IMR-90 (cell line): ENCODE data around the gene TUBA1B. TPM values are rescaled to one million over a fixed set of nuclear protein-coding genes. Genes with fewer than 3 reads are reported as not detected.
"Not testable (repeated sequence)": the region's sequence is repeated elsewhere in the genome, so short reads cannot be mapped to it uniquely, and the experiment has no call there.

Experiments used
- ATAC-seq: fragments of 200-7000 bp; cut with Tn5 transposase; 2 replicates; pipeline ENCODE4 v1.9.1; 2020; ENCODE audit warnings: low read depth, mild to moderate bottlenecking, moderate library complexity
- BruUV-seq: library from RNA; stranded (reverse); fragments of 400-500 nt; replicated peaks from 2 replicates; lab custom pipeline; 2021; lab: Mats Ljungman, UMichigan
- CTCF ChIA-PET: fragments of 300-600 bp; formaldehyde crosslinking; extraction: SDS; loops from one replicate; lab custom pipeline; 2021; ENCODE audit warnings: antibody characterized with exemption; lab: Yijun Ruan, JAX
- POLR2A ChIA-PET: fragments of 300-600 bp; sonication (Branson Sonifier 250); formaldehyde crosslinking; loops from one replicate; lab custom pipeline; 2022; ENCODE audit warnings: antibody characterized with exemption; ENCODE audit not compliant: unreplicated experiment; lab: Charles Lee
- DNase-seq: peaks from one replicate; pipeline ENCODE4 v3.0.0; 2013
- H2AFZ ChIP-seq: replicated peaks from 2 replicates; pipeline ENCODE3; 2013; ENCODE audit warnings: low read length, mild to moderate bottlenecking; ENCODE audit not compliant: poor library complexity
- H2AK5ac ChIP-seq: 2 replicates; pipeline ENCODE4 v1.6.1; 2013; ENCODE audit warnings: low read depth, low read length, inconsistent platforms
- H2AK9ac ChIP-seq: replicated peaks from 2 replicates; pipeline ENCODE3; 2013; ENCODE audit warnings: mild to moderate bottlenecking, low read depth, low read length, moderate library complexity; ENCODE audit not compliant: poor library complexity
- H2BK120ac ChIP-seq: 2 replicates; pipeline ENCODE4 v1.6.1; 2013; ENCODE audit warnings: low read depth, low read length, inconsistent platforms
- H2BK15ac ChIP-seq: 3 replicates; pipeline ENCODE4 v1.6.1; 2013; ENCODE audit warnings: low read depth, low read length, inconsistent platforms
- H2BK20ac ChIP-seq: 2 replicates; pipeline ENCODE4 v1.6.1; 2013; ENCODE audit warnings: low read depth, mild to moderate bottlenecking, inconsistent platforms, low read length, moderate library complexity
- H2BK5ac ChIP-seq: 2 replicates; pipeline ENCODE4 v1.6.1; 2013; ENCODE audit warnings: mild to moderate bottlenecking, low read depth, low read length, inconsistent platforms; ENCODE audit not compliant: poor library complexity, severe bottlenecking
- H3K14ac ChIP-seq: replicated peaks from 2 replicates; pipeline ENCODE4 v1.6.1; 2013; ENCODE audit warnings: low read depth, low read length, inconsistent platforms
- H3K18ac ChIP-seq: 2 replicates; pipeline ENCODE4 v1.6.1; 2013; ENCODE audit warnings: low read depth, low read length, control low read depth
- H3K23ac ChIP-seq: 2 replicates; pipeline ENCODE4 v1.6.1; 2013; ENCODE audit warnings: low read depth, low read length, inconsistent platforms
- H3K27ac ChIP-seq: 2 replicates; pipeline ENCODE4 v1.5.1; 2013; ENCODE audit warnings: mild to moderate bottlenecking, control low read depth, low read length; ENCODE audit not compliant: insufficient read depth
- H3K27me3 ChIP-seq: 2 replicates; pipeline ENCODE4 v1.6.1; 2013; ENCODE audit warnings: low read length; ENCODE audit not compliant: control insufficient read depth, insufficient read depth
- H3K36me3 ChIP-seq: 2 replicates; pipeline ENCODE4 v1.6.1; 2013; ENCODE audit warnings: low read length, mixed read lengths; ENCODE audit not compliant: control insufficient read depth, insufficient read depth
- H3K4ac ChIP-seq: 2 replicates; pipeline ENCODE4 v1.6.1; 2013; ENCODE audit warnings: low read depth, low read length, inconsistent platforms
- H3K4me1 ChIP-seq: 2 replicates; pipeline ENCODE4 v1.6.1; 2013; ENCODE audit warnings: low read length, mixed read lengths; ENCODE audit not compliant: control insufficient read depth, insufficient read depth
- H3K4me2 ChIP-seq: 2 replicates; pipeline ENCODE4 v1.6.1; 2013; ENCODE audit warnings: low read depth, mild to moderate bottlenecking, control low read depth, low read length, moderate library complexity
- H3K4me3 ChIP-seq: 2 replicates; pipeline ENCODE4 v1.5.1; 2013; ENCODE audit warnings: low read depth, mild to moderate bottlenecking, control low read depth, low read length, moderate library complexity; ENCODE audit not compliant: insufficient read depth
- H3K56ac ChIP-seq: 2 replicates; pipeline ENCODE4 v1.6.1; 2013; ENCODE audit warnings: low read length, inconsistent platforms; ENCODE audit not compliant: insufficient read depth; ENCODE audit errors: extremely low read depth
- H3K79me1 ChIP-seq, 2 experiments: 2 replicates each; pipeline ENCODE4 v1.6.1; 2013; ENCODE audit warnings: low read length in 2 of 2, inconsistent platforms in 1 of 2, low read depth in 1 of 2
- H3K9ac ChIP-seq: 2 replicates; pipeline ENCODE4 v1.6.1; 2013; ENCODE audit warnings: low read depth, low read length, control low read depth
- H3K9me1 ChIP-seq: 2 replicates; pipeline ENCODE4 v1.6.1; 2013; ENCODE audit warnings: low read length, inconsistent platforms; ENCODE audit not compliant: insufficient read depth
- H3K9me3 ChIP-seq: 2 replicates; pipeline ENCODE4 v1.6.1; 2013; ENCODE audit warnings: low read length; ENCODE audit not compliant: control insufficient read depth, insufficient read depth
- H4K20me1 ChIP-seq: 2 replicates; pipeline ENCODE4 v1.6.1; 2013; ENCODE audit warnings: low read length, inconsistent platforms; ENCODE audit not compliant: insufficient read depth
- H4K5ac ChIP-seq: 2 replicates; pipeline ENCODE4 v1.6.1; 2013; ENCODE audit warnings: mild to moderate bottlenecking, low read depth, low read length, control low read depth
- H4K8ac ChIP-seq, 2 experiments: 2 replicates each; pipeline ENCODE4 v1.6.1; 2013; ENCODE audit warnings: low read depth in 2 of 2, low read length in 2 of 2, control low read depth in 1 of 2, inconsistent platforms in 1 of 2
- H4K91ac ChIP-seq: 2 replicates; pipeline ENCODE4 v1.6.1; 2013; ENCODE audit warnings: low read depth, low read length, inconsistent platforms; ENCODE audit not compliant: insufficient read depth
- WGBS, 2 experiments: methylation state at CpG; one replicate each; pipeline versions ENCODE4 v1.1.5 to v1.1.7; 2013; ENCODE audit warnings: missing lambda C conversion rate in 2 of 2; ENCODE audit not compliant: insufficient read length in 1 of 2; ENCODE audit errors: extremely low coverage in 2 of 2; 5-methylcytosine and 5-hydroxymethylcytosine counted together
- dilution Hi-C: fragments of 300-500 bp; cut with HindIII; formaldehyde crosslinking; loops from one replicate; pipeline ENCODE4 v1.14.3; 2018; ENCODE audit warnings: low sequenced_read_pairs; ENCODE audit not compliant: unreplicated experiment
- in situ Hi-C: fragments of 300-500 bp; cut with MboI; formaldehyde crosslinking; loops from 3 replicates; pipeline ENCODE4 v1.14.3; 2019; ENCODE audit warnings: low sequenced_read_pairs, inconsistent platforms, mixed read lengths
- intact Hi-C: fragments of 100-400 bp; cut with micrococcal nuclease; formaldehyde crosslinking; loops from 2 replicates; pipeline ENCODE4 v1.10.0; 2022
- polyA plus RNA-seq, 3 experiments: library from polyadenylated mRNA; depleted of rRNA; stranded (reverse); fragments of >200 nt; gene quantifications; 2 replicates each; pipeline ENCODE4 v1.2.3, GENCODE V29; 2012; ENCODE audit warnings: low replicate concordance in 1 of 3
- total RNA-seq: library from RNA; depleted of rRNA; stranded (reverse); fragments of >200 nt; gene quantifications from 2 replicates; pipeline ENCODE4 v1.2.3, GENCODE V29; 2012

TUBA1B gene
- total and polyA plus RNA-seq, 2 of the 4 experiments (the other 2 are of a cell fraction): 4,221 to 5,195 TPM

GRCh38 chr12:49127971-49128370, 3.2 kb downstream of the TUBA1B start:
- dilution Hi-C loops, H3K9me3 ChIP-seq, H3K4ac ChIP-seq, DNase-seq, H2AK5ac ChIP-seq, H3K56ac ChIP-seq, H3K23ac ChIP-seq, H4K91ac ChIP-seq, H4K8ac ChIP-seq, H2BK5ac ChIP-seq, H2AK9ac ChIP-seq, H3K9ac ChIP-seq, H3K9me1 ChIP-seq, H2BK20ac ChIP-seq, H2BK15ac ChIP-seq, H2AFZ ChIP-seq, in situ Hi-C loops, H4K5ac ChIP-seq, H3K4me2 ChIP-seq, H3K14ac ChIP-seq, H3K18ac ChIP-seq, H3K27ac ChIP-seq, intact Hi-C loops, ATAC-seq, H2BK120ac ChIP-seq, H3K4me1 ChIP-seq, H3K27me3 ChIP-seq, H3K4me3 ChIP-seq: not testable (repeated sequence)
- Histone ChIP-seq H3K36me3 (peaks cover 25% of the 10 kb centered on the region), H3K79me1 (peaks cover 6 to 44% of the 10 kb centered on the region in 2 experiments), H4K20me1 (peaks cover 43% of the 10 kb centered on the region)
- ChIA-PET CTCF (interaction anchor here (1.2 kb wide), 1 partner anchor 40 kb away, joined by 3 read pairs; no protein-coding TSS in a partner anchor), POLR2A (interaction anchor here (0.8 kb wide), 1 partner anchor 116 kb away, joined by 3 read pairs; no protein-coding TSS in a partner anchor)
- no CpG with 5 or more reads among the region's 8 CpGs for WGBS, 2 experiments
- BruUV-seq: TSS peak; percentile 87
